A673 (cell line): ENCODE data around the gene STRIP1. TPM values are rescaled to one million over a fixed set of nuclear protein-coding genes. Genes with fewer than 3 reads are reported as not detected.

Source experiments
- BruUV-seq: library from RNA; stranded (reverse); fragments of 400-500 nt; replicated peaks from 2 replicates; lab custom pipeline; 2021; lab: Mats Ljungman, UMichigan
- CTCF ChIA-PET: fragments of 300-600 bp; sonication (Branson Sonifier 250); formaldehyde crosslinking; loops from one replicate; lab custom pipeline; 2022; ENCODE audit warnings: antibody characterized with exemption; lab: Charles Lee
- POLR2A ChIA-PET: fragments of 300-600 bp; sonication (Branson Sonifier 250); formaldehyde crosslinking; loops from one replicate; lab custom pipeline; 2022; ENCODE audit warnings: antibody characterized with exemption; ENCODE audit not compliant: low non-redundant PET; lab: Charles Lee
- DNase-seq: peaks from one replicate; pipeline ENCODE4 v3.0.0-alpha.2; 2015; ENCODE audit warnings: low spot score
- H3K27ac ChIP-seq: fragments of 200-600 bp; sonication (generic); 2 replicates; pipeline ENCODE4 v1.5.1; 2016; ENCODE audit warnings: mixed run types, low read depth, mild to moderate bottlenecking, mixed read lengths, antibody characterized with exemption, low read length; ENCODE audit not compliant: poor library complexity, severe bottlenecking
- H3K27me3 ChIP-seq: fragments of 200-600 bp; sonication (generic); replicated peaks from 2 replicates; pipeline ENCODE4 v1.6.1; 2017; ENCODE audit warnings: mixed run types, low read depth, mild to moderate bottlenecking, mixed read lengths, antibody characterized with exemption, low read length; ENCODE audit not compliant: insufficient read depth, poor library complexity
- H3K36me3 ChIP-seq: fragments of 200-600 bp; sonication (generic); 2 replicates; pipeline ENCODE4 v1.6.1; 2016; ENCODE audit warnings: mixed run types, mild to moderate bottlenecking, mixed read lengths, antibody characterized with exemption, low read length; ENCODE audit not compliant: insufficient read depth, poor library complexity, severe bottlenecking
- H3K4me1 ChIP-seq: fragments of 200-600 bp; sonication (generic); 2 replicates; pipeline ENCODE4 v1.6.1; 2017; ENCODE audit warnings: mixed run types, mild to moderate bottlenecking, mixed read lengths, antibody characterized with exemption, low read length; ENCODE audit not compliant: insufficient read depth, poor library complexity, severe bottlenecking
- H3K4me3 ChIP-seq: fragments of 200-600 bp; sonication (generic); 2 replicates; pipeline ENCODE4 v1.5.1; 2016; ENCODE audit warnings: low read depth, mixed run types, mild to moderate bottlenecking, mixed read lengths, low read length; ENCODE audit not compliant: poor library complexity, severe bottlenecking
- H3K9me3 ChIP-seq: fragments of 200-600 bp; sonication (generic); 2 replicates; pipeline ENCODE4 v1.6.1; 2016; ENCODE audit warnings: mixed run types, low read depth, mild to moderate bottlenecking, mixed read lengths, antibody characterized with exemption, low read length; ENCODE audit not compliant: poor library complexity, severe bottlenecking
- CTCF ChIP-seq: fragments of 300-800, 200-600 bp; sonication (generic); conservative IDR thresholded peaks from 2 replicates; pipeline ENCODE4 v1.5.1; 2017; ENCODE audit warnings: low read depth, mild to moderate bottlenecking, antibody characterized with exemption, low read length, moderate library complexity, mixed read lengths
- EZH2 ChIP-seq: fragments of 200-600 bp; sonication (generic); IDR thresholded peaks from 2 replicates; pipeline ENCODE4 v1.6.1; 2017; ENCODE audit warnings: borderline replicate concordance, low read depth, mild to moderate bottlenecking, mixed read lengths, antibody characterized with exemption, low read length; ENCODE audit not compliant: poor library complexity, severe bottlenecking
- intact Hi-C: fragments of 100-400 bp; cut with micrococcal nuclease; formaldehyde crosslinking; loops from one replicate; pipeline ENCODE4 v1.10.0; 2022; ENCODE audit not compliant: unreplicated experiment
- total RNA-seq: library from RNA; stranded (reverse); gene quantifications from 2 replicates; pipeline ENCODE4 v1.2.3, GENCODE V29; 2021

The STRIP1 gene
- total RNA-seq, 1 experiment from 2014 or later, result 57.7 TPM

- Histone ChIP-seq H3K36me3 (peaks cover 95% of the 10 kb centered on the region), H3K27ac (no peak overlapping the region), H3K4me1 (no peaks in the 10 kb centered on the region), H3K9me3 (no peaks in the 10 kb centered on the region), H3K4me3 (no peak overlapping the region), H3K27me3 (no peaks in the 10 kb centered on the region)
- TF ChIP-seq EZH2, result no peak
- TF ChIP-seq CTCF, result no peak
- ChIA-PET POLR2A (no interaction called here), CTCF (no interaction called here)
- no peak for DNase-seq
- intact Hi-C loops, result loop anchor here (10.0 kb wide), 1 partner anchor 244 kb away; no protein-coding TSS in a partner anchor
- BruUV-seq, result no TSS peak
These were observed 16.0 kb upstream of the STRIP1 start for GRCh38 chr1:110018396-110018795.

DNA sequence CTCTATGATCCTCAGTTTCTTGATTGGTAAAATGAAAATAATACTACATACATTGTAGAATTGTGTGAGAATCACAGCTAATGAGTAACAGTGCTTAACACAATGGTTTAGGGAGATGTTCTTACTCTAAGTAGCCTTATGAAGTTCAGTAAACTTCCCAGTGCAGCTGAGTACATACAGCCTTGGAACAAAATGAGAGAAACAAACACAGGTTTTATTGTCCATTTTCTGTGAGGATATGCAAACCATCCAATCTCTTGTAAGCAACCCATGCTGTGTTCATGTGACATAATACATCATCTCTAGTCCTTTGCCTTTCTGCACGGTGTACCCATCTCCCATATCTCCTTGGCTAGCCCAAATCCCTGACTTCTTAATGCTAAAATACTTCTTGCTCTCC, 14.7 kb upstream of the STRIP1 start:
- intact Hi-C loops, result loop anchor here (10.0 kb wide), 1 partner anchor 245 kb away; no protein-coding TSS in a partner anchor
- Histone ChIP-seq H3K27me3 (no peaks in the 10 kb centered on the region), H3K4me3 (no peak overlapping the region), H3K4me1 (no peaks in the 10 kb centered on the region), H3K9me3 (no peaks in the 10 kb centered on the region), H3K27ac (no peak overlapping the region), H3K36me3 (peaks cover 96% of the 10 kb centered on the region)
- BruUV-seq, result no TSS peak
- DNase-seq, result no peak
- ChIA-PET CTCF (no interaction called here), POLR2A (no interaction called here)
- TF ChIP-seq EZH2, result no peak
- TF ChIP-seq CTCF, result no peak

- DNase-seq, result no peak
- intact Hi-C loops, result no loop called here
- H3K36me3 ChIP-seq, result peaks cover 84% of the 10 kb centered on the region
- no peaks in the 10 kb centered on the region for H3K9me3 ChIP-seq
- no peak overlapping the region for H3K4me3 ChIP-seq
- ChIA-PET CTCF (no interaction called here), POLR2A (no interaction called here)
- TF ChIP-seq EZH2 (no peak), CTCF (no peak)
- H3K27ac ChIP-seq, result no peak overlapping the region
- no peaks in the 10 kb centered on the region for H3K4me1 ChIP-seq
- no TSS peak for BruUV-seq
- no peaks in the 10 kb centered on the region for H3K27me3 ChIP-seq
These were observed 13.1 kb upstream of the STRIP1 start for GRCh38 chr1:110021285-110021684.
